GM19035 (cell line): ENCODE measurements around the gene PAX5.
"Not testable (repeated sequence)": the region's sequence is repeated elsewhere in the genome, so short reads cannot be mapped to it uniquely, and the experiment has no call there.

ENCODE experiments used
- ATAC-seq: cut with Tn5 transposase; IDR thresholded peaks from one replicate; pipeline ENCODE4 v1.9.1; 2021; ENCODE audit not compliant: unreplicated experiment

PAX5 gene

GRCh38 chr9:36888551-36888950, 145.5 kb downstream of the PAX5 start:
- no peak for ATAC-seq

GRCh38 chr9:36884721-36885120, 149.3 kb downstream of the PAX5 start:
- ATAC-seq, result no peak

- no peak for ATAC-seq
These were observed 151.5 kb downstream of the PAX5 start for GRCh38 chr9:36882594-36882993.

DNA sequence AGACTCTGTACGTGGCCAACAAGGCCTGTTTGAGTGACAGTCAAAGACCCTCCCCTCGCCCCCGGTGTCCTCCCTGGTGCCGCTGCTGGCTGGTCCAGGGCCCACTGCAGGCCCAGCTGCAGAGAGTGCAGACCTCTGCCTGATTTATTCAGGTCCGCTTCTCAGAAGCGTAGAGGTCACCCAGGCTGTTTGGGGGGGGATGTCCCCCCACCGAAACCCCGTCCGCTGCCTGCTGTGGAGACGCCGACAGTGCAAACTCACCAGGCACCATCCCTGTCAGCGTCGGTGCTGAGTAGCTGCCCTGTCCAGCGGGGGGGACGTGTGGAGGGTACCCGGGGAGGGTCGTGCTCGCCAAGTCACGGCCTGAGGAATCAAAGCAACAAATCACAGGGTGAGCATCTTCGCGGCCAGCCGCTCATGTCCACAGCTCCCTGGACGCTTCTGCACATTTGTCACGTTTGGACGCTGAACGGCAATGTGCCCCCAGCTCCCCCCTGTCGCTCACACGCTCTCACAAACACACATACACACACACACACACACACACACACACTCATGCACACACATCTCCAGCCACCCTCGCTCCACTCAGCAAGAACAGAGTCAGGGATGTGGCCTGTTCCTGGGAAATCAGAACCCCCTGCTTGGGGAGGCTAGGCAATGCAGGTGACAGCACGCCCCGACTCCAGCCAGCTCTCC, 152.2 kb downstream of the PAX5 start:
- no peak for ATAC-seq

GRCh38 chr9:36881316-36881715, 152.8 kb downstream of the PAX5 start:
- no peak for ATAC-seq

DNA sequence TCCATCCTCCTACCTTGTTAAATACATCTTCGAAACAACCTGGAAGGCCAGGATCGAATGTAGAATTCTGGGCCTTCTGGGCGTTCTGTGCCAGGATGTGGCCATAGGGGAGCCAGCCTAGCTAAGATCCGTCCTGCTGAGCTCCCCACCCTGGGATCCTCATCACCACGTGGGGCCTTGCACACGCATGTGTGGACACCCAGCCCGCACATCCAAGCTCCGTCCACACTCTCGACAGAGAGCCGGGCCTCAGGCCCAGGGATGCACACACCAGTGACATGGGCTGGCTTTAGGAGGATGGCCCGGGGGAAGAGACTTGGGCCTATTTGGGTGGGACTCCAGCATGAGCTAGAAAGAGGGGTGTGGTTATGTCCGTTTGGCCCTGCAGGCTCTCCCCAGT, 154.0 kb downstream of the PAX5 start:
- ATAC-seq, result no peak

GRCh38 chr9:36878986-36879982, 154.8 kb downstream of the PAX5 start:
- ATAC-seq, result peak; percentile 79

DNA sequence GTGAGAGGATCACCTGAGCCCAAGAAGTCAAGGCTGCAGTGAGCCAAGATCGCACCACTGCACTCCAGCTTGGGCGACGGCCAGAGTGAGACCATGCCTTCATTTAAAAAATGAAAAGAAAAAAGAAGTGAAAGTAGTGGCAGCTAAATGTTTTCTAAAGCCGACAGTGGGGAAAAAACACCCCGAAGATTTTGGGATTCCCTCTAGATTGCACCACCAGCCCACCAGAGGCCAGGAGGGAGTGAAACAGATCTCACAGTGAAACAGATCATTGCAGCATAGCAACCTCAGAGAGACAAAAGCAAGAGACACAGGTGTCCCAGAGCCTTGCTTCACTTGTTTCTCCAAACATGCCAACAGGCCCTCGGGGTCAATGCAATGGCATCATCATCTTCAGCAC, 156.8 kb downstream of the PAX5 start:
- ATAC-seq, result no peak

DNA sequence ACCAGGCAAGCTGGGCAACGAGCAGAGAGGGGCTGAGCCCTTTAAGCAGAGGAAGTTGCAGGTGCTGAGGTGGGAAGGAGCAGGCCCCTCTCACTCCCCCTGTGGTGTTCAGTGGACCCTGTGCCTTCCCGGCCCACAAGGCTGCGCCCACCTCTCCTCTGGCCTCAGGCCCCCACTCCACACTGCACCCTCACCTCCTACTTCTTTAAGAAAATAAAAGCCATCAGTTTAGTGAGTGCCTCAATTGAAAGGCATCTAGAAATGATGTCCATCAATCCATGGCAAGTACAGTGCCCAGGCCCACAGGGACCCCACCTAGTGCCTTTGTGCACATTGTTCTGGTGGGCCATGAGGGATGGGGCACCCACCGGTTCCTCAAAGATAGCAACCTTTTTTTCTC, 158.0 kb downstream of the PAX5 start:
- ATAC-seq, result no peak

DNA sequence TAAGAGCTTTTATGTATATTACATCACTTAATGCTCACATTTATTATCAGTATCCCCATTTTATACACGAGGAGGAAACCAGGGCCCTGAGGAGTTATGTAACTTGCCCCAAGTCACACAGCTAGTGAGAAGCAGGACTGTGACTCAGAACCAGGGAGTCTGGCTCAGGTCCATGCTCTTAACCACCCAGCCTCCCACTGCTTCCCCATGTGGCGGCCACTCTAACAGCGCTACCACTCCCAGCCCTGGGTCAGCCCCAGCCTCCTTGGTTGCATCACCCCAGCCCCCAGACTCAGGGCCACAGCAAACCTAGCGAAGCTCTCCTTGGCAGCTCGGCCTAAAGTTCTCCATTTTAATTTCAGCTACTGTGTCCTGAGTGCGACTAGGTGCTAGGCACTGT, 159.1 kb downstream of the PAX5 start:
- no peak for ATAC-seq

GRCh38 chr9:36874261-36874660, 159.8 kb downstream of the PAX5 start:
- ATAC-seq, result no peak

DNA sequence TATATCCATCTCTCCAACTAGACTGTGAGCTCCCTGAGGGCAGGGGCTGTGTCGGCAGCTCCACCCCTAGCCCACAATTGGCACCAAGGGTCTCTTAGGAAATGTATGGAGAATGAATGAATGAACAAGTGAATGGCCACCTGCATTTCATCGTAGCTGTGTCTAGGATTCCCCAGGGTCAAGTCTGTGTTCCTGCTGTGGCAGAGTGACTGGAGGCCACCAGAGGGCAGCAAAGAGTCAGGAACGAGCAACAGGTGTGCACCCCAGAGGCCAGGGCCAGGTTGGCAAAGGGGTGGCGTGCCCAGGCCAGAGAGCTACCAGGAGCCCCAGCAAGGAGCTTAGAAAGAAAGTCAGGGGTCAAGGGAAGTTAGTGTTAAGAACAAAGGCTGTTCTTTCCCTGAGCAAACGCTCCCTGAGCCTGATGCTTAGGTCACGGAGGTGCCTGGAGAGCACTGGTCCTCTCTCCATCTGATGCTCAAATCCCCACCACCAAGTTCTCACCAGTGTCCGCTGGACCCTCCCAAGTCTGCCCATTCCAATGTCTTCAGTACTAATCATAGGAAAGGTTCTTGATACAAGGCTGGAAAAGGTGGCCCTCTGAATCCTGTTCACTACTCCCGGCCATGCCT, 160.7 kb downstream of the PAX5 start:
- no peak for ATAC-seq

DNA sequence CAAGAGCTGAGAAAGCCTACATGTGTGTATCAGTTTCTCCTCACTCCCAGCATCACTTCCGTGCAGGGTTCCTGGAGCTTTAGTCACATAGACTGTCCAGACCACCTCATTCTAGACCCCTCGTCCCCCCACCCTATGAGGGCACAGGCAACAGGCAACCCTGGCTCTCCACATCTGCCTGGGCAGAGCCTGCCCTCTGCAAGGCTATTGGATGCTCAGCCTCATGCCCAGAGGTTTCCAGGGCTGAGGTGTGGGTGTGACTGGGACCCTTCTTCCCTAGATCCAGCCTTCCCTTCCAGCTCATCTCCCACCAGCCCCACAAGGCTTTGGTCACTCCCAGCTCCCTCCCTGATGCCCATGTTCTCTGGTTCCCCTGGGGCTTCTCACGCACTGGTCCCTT, 161.4 kb downstream of the PAX5 start:
- ATAC-seq, result no peak

- no peak for ATAC-seq
These were observed 162.5 kb downstream of the PAX5 start for GRCh38 chr9:36871606-36872005.

- ATAC-seq, result no peak
These were observed 163.1 kb downstream of the PAX5 start for GRCh38 chr9:36870960-36871359.

GRCh38 chr9:36869605-36870004, 164.5 kb downstream of the PAX5 start:
- not testable (repeated sequence) for ATAC-seq

GRCh38 chr9:36868586-36869282, 165.3 kb downstream of the PAX5 start:
- no peak for ATAC-seq

- no peak for ATAC-seq
These were observed 166.2 kb downstream of the PAX5 start for GRCh38 chr9:36867672-36868471.

DNA sequence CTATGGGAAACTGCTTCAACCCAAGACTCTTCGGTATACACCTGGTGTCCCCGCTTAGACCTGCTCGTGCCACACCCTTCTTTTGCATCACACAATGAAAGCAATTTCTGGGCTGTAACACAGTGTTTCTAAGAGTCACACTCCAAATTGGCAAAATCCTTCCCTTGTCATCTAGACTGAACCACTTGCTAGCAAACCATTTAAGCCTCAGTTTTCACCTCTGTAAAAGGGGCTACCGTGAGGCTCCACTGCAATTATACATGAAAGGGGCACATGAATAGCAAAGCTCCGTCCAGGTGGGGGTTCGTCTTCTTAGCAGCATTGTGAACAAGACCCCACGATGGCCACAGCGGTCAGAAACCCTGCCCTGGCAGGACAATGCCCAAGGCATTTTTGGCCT, 166.8 kb downstream of the PAX5 start:
- ATAC-seq, result no peak

GRCh38 chr9:36866840-36867239, 167.2 kb downstream of the PAX5 start:
- no peak for ATAC-seq
